Measurements from ENCODE around the gene EEF2K.
A peak's percentile ranks its signal among the peaks of the same experiment; 100 is the strongest.

EEF2K gene

GRCh38 chr16:22232277-22233036, 26.4 kb downstream of the EEF2K start:
- in situ Hi-C loops (cut with MboI; ENCODE audit: low pct_unique_long_range_greater_than_20kb, low sequenced_read_pairs): no loop called here
- DNase-seq: no peak

GRCh38 chr16:22233037-22233372, 26.9 kb downstream of the EEF2K start:
- no peak for DNase-seq
- in situ Hi-C loops (cut with MboI; ENCODE audit: low pct_unique_long_range_greater_than_20kb, low sequenced_read_pairs): no loop called here

GRCh38 chr16:22235839-22236745, 30.0 kb downstream of the EEF2K start:
- DNase-seq: no peak
- in situ Hi-C loops (cut with MboI; ENCODE audit: low pct_unique_long_range_greater_than_20kb, low sequenced_read_pairs): no loop called here

GRCh38 chr16:22239131-22239805, 33.2 kb downstream of the EEF2K start:
- DNase-seq: peak; percentile 39
- in situ Hi-C loops (cut with MboI; ENCODE audit: low pct_unique_long_range_greater_than_20kb, low sequenced_read_pairs): no loop called here

GRCh38 chr16:22240023-22240710, 34.1 kb downstream of the EEF2K start:
- in situ Hi-C loops (cut with MboI; ENCODE audit: low pct_unique_long_range_greater_than_20kb, low sequenced_read_pairs): no loop called here
- DNase-seq: no peak

GRCh38 chr16:22250522-22250921, 44.4 kb downstream of the EEF2K start:
- in situ Hi-C loops (cut with MboI; ENCODE audit: low pct_unique_long_range_greater_than_20kb, low sequenced_read_pairs): no loop called here
- DNase-seq: no peak

GRCh38 chr16:22252317-22252716, 46.2 kb downstream of the EEF2K start:
- no peak for DNase-seq
- in situ Hi-C loops (cut with MboI; ENCODE audit: low pct_unique_long_range_greater_than_20kb, low sequenced_read_pairs): no loop called here

- in situ Hi-C loops (cut with MboI; ENCODE audit: low pct_unique_long_range_greater_than_20kb, low sequenced_read_pairs): no loop called here
- no peak for DNase-seq
Measured at GRCh38 chr16:22253272-22253671, 47.2 kb downstream of the EEF2K start.

GRCh38 chr16:22255335-22255734, 49.3 kb downstream of the EEF2K start:
- no peak for DNase-seq
- in situ Hi-C loops (cut with MboI; ENCODE audit: low pct_unique_long_range_greater_than_20kb, low sequenced_read_pairs): no loop called here

- in situ Hi-C loops (cut with MboI; ENCODE audit: low pct_unique_long_range_greater_than_20kb, low sequenced_read_pairs): no loop called here
Measured at GRCh38 chr16:22257440-22257839, 51.4 kb downstream of the EEF2K start.

GRCh38 chr16:22260490-22260889, 54.4 kb downstream of the EEF2K start:
- in situ Hi-C loops (cut with MboI; ENCODE audit: low pct_unique_long_range_greater_than_20kb, low sequenced_read_pairs): no loop called here

More at GRCh38 chr16:22257440-22257839, 51.4 kb downstream of the EEF2K start:
- no peak for DNase-seq

GRCh38 chr16:22262460-22262859, 56.4 kb downstream of the EEF2K start:
- in situ Hi-C loops (cut with MboI; ENCODE audit: low pct_unique_long_range_greater_than_20kb, low sequenced_read_pairs): no loop called here
- DNase-seq: no peak

More at GRCh38 chr16:22260490-22260889, 54.4 kb downstream of the EEF2K start:
- DNase-seq: no peak

GRCh38 chr16:22264786-22265185, 58.7 kb downstream of the EEF2K start:
- in situ Hi-C loops (cut with MboI; ENCODE audit: low pct_unique_long_range_greater_than_20kb, low sequenced_read_pairs): no loop called here
- DNase-seq: no peak

GRCh38 chr16:22265351-22265750, 59.3 kb downstream of the EEF2K start:
- in situ Hi-C loops (cut with MboI; ENCODE audit: low pct_unique_long_range_greater_than_20kb, low sequenced_read_pairs): no loop called here
- no peak for DNase-seq

GRCh38 chr16:22266546-22266945, 60.5 kb downstream of the EEF2K start:
- DNase-seq: no peak
- in situ Hi-C loops (cut with MboI; ENCODE audit: low pct_unique_long_range_greater_than_20kb, low sequenced_read_pairs): no loop called here

- DNase-seq: no peak
- in situ Hi-C loops (cut with MboI; ENCODE audit: low pct_unique_long_range_greater_than_20kb, low sequenced_read_pairs): no loop called here
Measured at GRCh38 chr16:22267764-22268163, 61.7 kb downstream of the EEF2K start.

GRCh38 chr16:22270525-22270924, 64.4 kb downstream of the EEF2K start:
- in situ Hi-C loops (cut with MboI; ENCODE audit: low pct_unique_long_range_greater_than_20kb, low sequenced_read_pairs): no loop called here
- DNase-seq: no peak

- in situ Hi-C loops (cut with MboI; ENCODE audit: low pct_unique_long_range_greater_than_20kb, low sequenced_read_pairs): no loop called here
- DNase-seq: no peak
Measured at GRCh38 chr16:22272870-22273650, 67.0 kb downstream of the EEF2K start.

GRCh38 chr16:22274916-22275315, 68.8 kb downstream of the EEF2K start:
- in situ Hi-C loops (cut with MboI; ENCODE audit: low pct_unique_long_range_greater_than_20kb, low sequenced_read_pairs): no loop called here

More at GRCh38 chr16:22274916-22275315, 68.8 kb downstream of the EEF2K start:
- no peak for DNase-seq
